ENCODE measurements around the gene RAB6B.
"Not testable (repeated sequence)": the region's sequence is repeated elsewhere in the genome, so short reads cannot be mapped to it uniquely, and the experiment has no call there.

Gene RAB6B

GRCh38 chr3:133799794-133800585, 95.7 kb downstream of the RAB6B start:
- no peak for DNase-seq

- DNase-seq: no peak
These were observed 98.1 kb downstream of the RAB6B start for GRCh38 chr3:133797396-133798105.

- peak; percentile 2 for DNase-seq
These were observed 103.4 kb downstream of the RAB6B start for GRCh38 chr3:133792171-133792763.

GRCh38 chr3:133788024-133788423, 107.7 kb downstream of the RAB6B start:
- no peak for DNase-seq

- no peak for DNase-seq
These were observed 111.9 kb downstream of the RAB6B start for GRCh38 chr3:133783762-133784161.

- no peak for DNase-seq
These were observed 113.2 kb downstream of the RAB6B start for GRCh38 chr3:133782454-133782853.

- no peak for DNase-seq
These were observed 114.1 kb downstream of the RAB6B start for GRCh38 chr3:133781570-133781969.

GRCh38 chr3:133780756-133781155, 114.9 kb downstream of the RAB6B start:
- not testable (repeated sequence) for DNase-seq

- DNase-seq: no peak
These were observed 116.0 kb downstream of the RAB6B start for GRCh38 chr3:133779626-133780203.

GRCh38 chr3:133777807-133778568, 117.7 kb downstream of the RAB6B start:
- DNase-seq: no peak

GRCh38 chr3:133776794-133777438, 118.8 kb downstream of the RAB6B start:
- DNase-seq: no peak

- DNase-seq: no peak
These were observed 119.8 kb downstream of the RAB6B start for GRCh38 chr3:133775835-133776234.

GRCh38 chr3:133775309-133775708, 120.4 kb downstream of the RAB6B start:
- no peak for DNase-seq
